ENCODE results near the gene ZDHHC1.

Gene ZDHHC1

DNA sequence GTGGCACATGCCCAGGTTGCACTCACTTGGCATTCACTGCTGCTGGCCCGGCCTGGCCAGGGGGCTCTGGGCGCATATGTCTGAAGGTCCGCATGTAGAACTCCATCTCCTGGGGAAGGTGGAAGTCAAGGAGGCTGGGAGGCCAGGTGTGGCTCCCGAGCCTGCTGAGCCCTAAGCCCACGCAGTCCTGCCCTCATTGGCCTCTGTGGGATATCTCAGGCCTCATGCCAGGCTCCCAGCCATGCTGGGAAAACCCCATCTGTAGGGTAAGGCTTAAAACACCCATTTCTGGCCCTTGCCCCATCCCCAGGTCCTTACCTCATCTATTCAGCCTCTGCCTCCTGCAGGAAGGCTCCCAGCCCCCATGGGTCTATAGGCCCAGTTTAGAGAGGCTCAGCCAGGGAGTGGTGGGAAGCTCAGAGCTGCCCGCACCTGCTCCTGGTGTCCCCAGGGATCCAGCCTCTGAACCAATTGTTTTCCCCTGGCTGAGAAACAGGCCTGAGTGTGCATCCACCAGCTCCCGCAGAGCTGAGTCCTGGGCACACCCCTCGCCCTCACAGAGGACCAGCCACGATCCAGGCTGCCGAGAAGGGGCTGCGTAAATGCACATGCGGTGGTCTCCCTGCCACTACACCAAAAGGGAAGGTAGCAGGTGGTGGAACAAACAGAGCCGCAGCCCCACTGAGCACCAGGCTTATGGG is 20.7 kb downstream of the ZDHHC1 start:
- H3K4me1 ChIP-seq (ENCODE audit: insufficient read depth, low read length): peaks cover 63% of the 10 kb centered on the region
- peaks cover 0 to 11% of the 10 kb centered on the region in 2 donors for H3K27me3 ChIP-seq (ENCODE audit: control insufficient read depth in 1 of 2, insufficient read depth in 2 of 2, low read length in 2 of 2)
- H3K9ac ChIP-seq (ENCODE audit: low read length): no peak overlapping the region
- H3K36me3 ChIP-seq (ENCODE audit: insufficient read depth, low read length): no peaks in the 10 kb centered on the region
- no peak overlapping the region for H3K4me3 ChIP-seq (ENCODE audit: low read depth in 1 of 2, low read length in 2 of 2)
- H3K9me3 ChIP-seq (ENCODE audit: low read length): no peaks in the 10 kb centered on the region
- no peak overlapping the region for H3K27ac ChIP-seq (ENCODE audit: low read depth, low read length)

- H3K4me3 ChIP-seq (ENCODE audit: low read depth in 1 of 2, low read length in 2 of 2): no peak overlapping the region
- peaks cover 0 to 11% of the 10 kb centered on the region in 2 donors for H3K27me3 ChIP-seq (ENCODE audit: control insufficient read depth in 1 of 2, insufficient read depth in 2 of 2, low read length in 2 of 2)
- no peak overlapping the region for H3K27ac ChIP-seq (ENCODE audit: low read depth, low read length)
- H3K9me3 ChIP-seq (ENCODE audit: low read length): no peaks in the 10 kb centered on the region
- peaks cover 64% of the 10 kb centered on the region for H3K4me1 ChIP-seq (ENCODE audit: insufficient read depth, low read length)
- H3K9ac ChIP-seq (ENCODE audit: low read length): no peak overlapping the region
- no peaks in the 10 kb centered on the region for H3K36me3 ChIP-seq (ENCODE audit: insufficient read depth, low read length)
These were observed 21.2 kb downstream of the ZDHHC1 start for GRCh38 chr16:67395105-67395457.

- H3K9ac ChIP-seq (ENCODE audit: low read length): no peak overlapping the region
- H3K9me3 ChIP-seq (ENCODE audit: low read length): no peaks in the 10 kb centered on the region
- peak overlapping the region; percentile 52 for H3K27ac ChIP-seq (ENCODE audit: low read depth, low read length)
- H3K36me3 ChIP-seq (ENCODE audit: insufficient read depth, low read length): no peaks in the 10 kb centered on the region
- peak overlapping the region in 1 of 2 donors; percentile 56 for H3K4me3 ChIP-seq (ENCODE audit: low read depth in 1 of 2, low read length in 2 of 2)
- H3K27me3 ChIP-seq (ENCODE audit: control insufficient read depth in 1 of 2, insufficient read depth in 2 of 2, low read length in 2 of 2): peaks cover 0 to 11% of the 10 kb centered on the region in 2 donors
- H3K4me1 ChIP-seq (ENCODE audit: insufficient read depth, low read length): peaks cover 68% of the 10 kb centered on the region
These were observed 21.8 kb downstream of the ZDHHC1 start for GRCh38 chr16:67394155-67395104.

DNA sequence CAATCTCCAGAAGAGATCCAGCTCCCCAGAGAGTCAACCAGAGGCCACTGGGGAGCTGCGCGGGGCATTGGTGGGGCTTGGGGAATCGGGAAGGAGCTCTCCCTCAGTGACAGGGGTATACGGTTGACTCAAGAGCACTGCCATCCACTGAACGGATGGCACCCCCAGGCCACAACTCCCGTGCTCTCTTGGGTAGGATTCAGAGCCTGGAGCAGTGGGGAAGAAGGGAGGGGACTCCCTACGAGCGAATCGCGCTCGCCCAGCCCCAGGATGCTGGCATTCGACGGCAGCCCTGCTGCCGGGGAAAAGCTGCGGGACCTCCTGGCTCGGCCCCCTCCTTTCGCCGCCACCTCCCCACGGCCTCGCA is 22.5 kb downstream of the ZDHHC1 start:
- Histone ChIP-seq H3K9me3 (ENCODE audit: low read length) (no peaks in the 10 kb centered on the region), H3K36me3 (ENCODE audit: insufficient read depth, low read length) (no peaks in the 10 kb centered on the region), H3K4me1 (ENCODE audit: insufficient read depth, low read length) (peaks cover 61% of the 10 kb centered on the region), H3K27me3 (ENCODE audit: control insufficient read depth in 1 of 2, insufficient read depth in 2 of 2, low read length in 2 of 2) (peaks cover 0 to 11% of the 10 kb centered on the region in 2 donors), H3K9ac (ENCODE audit: low read length) (no peak overlapping the region), H3K27ac (ENCODE audit: low read depth, low read length) (peak overlapping the region; percentile 52), H3K4me3 (ENCODE audit: low read depth in 1 of 2, low read length in 2 of 2) (peak overlapping the region; percentile 25 to 56)

- Histone ChIP-seq H3K4me3 (ENCODE audit: low read depth in 1 of 2, low read length in 2 of 2) (peak within 1 kb of the TSS; percentile 25 to 81), H3K27me3 (ENCODE audit: control insufficient read depth in 1 of 2, insufficient read depth in 2 of 2, low read length in 2 of 2) (peaks cover 0 to 11% of the 10 kb centered on the region in 2 donors), H3K9ac (ENCODE audit: low read length) (peak within 1 kb of the TSS; percentile 42), H3K27ac (ENCODE audit: low read depth, low read length) (peak within 1 kb of the TSS; percentile 52), H3K4me1 (ENCODE audit: insufficient read depth, low read length) (peaks cover 59% of the 10 kb centered on the region), H3K9me3 (ENCODE audit: low read length) (no peaks in the 10 kb centered on the region), H3K36me3 (ENCODE audit: insufficient read depth, low read length) (no peaks in the 10 kb centered on the region)
These were observed 23.0 kb downstream of the ZDHHC1 start, which contains the start of gene TPPP3 for GRCh38 chr16:67393111-67393787. TSS of gene TPPP3 (minus strand) at chr16:67393498. CDS start at chr16:67391111, 2,387 bp downstream.

DNA sequence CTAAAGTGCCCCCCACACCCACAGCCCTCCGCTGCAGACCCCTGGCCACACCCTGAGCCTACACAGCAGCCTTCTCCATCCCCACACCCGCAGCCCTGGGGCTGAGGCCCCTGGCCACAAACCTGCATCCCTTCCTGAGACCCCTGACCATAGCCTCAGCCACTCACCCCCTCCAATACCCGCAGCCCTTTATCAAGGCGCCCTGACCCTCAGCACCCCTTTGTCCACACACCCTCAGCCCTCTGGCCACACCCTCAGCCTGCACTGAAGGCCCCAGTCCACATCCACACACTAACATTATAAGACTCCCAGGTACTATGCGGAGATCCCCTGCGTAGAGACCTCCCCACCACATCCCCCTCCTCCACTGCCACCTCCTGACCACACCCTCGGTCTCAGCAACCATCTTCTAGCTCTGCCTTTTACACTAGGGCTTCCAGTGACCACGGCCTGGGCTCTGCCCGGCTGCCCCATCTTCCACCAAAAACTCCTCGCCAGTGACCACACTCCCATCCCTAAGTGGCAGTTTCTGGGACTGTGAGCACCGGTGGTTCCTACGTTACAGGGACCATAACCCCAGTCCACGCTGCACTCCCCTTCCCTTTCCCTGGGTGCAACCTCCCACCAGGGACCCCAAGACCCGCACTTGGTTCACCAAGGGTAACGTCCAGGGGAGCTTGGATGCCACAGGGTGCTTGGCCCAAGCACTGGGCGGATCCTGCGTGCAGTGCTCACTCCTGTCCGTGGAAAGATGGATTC is 23.8 kb downstream of the ZDHHC1 start:
- Histone ChIP-seq H3K27me3 (ENCODE audit: control insufficient read depth in 1 of 2, insufficient read depth in 2 of 2, low read length in 2 of 2) (peaks cover 0 to 11% of the 10 kb centered on the region in 2 donors), H3K4me3 (ENCODE audit: low read depth in 1 of 2, low read length in 2 of 2) (peak overlapping the region; percentile 25 to 81), H3K9me3 (ENCODE audit: low read length) (no peaks in the 10 kb centered on the region), H3K36me3 (ENCODE audit: insufficient read depth, low read length) (no peaks in the 10 kb centered on the region), H3K27ac (ENCODE audit: low read depth, low read length) (peak overlapping the region; percentile 49), H3K9ac (ENCODE audit: low read length) (peak overlapping the region; percentile 42), H3K4me1 (ENCODE audit: insufficient read depth, low read length) (peaks cover 58% of the 10 kb centered on the region)

DNA sequence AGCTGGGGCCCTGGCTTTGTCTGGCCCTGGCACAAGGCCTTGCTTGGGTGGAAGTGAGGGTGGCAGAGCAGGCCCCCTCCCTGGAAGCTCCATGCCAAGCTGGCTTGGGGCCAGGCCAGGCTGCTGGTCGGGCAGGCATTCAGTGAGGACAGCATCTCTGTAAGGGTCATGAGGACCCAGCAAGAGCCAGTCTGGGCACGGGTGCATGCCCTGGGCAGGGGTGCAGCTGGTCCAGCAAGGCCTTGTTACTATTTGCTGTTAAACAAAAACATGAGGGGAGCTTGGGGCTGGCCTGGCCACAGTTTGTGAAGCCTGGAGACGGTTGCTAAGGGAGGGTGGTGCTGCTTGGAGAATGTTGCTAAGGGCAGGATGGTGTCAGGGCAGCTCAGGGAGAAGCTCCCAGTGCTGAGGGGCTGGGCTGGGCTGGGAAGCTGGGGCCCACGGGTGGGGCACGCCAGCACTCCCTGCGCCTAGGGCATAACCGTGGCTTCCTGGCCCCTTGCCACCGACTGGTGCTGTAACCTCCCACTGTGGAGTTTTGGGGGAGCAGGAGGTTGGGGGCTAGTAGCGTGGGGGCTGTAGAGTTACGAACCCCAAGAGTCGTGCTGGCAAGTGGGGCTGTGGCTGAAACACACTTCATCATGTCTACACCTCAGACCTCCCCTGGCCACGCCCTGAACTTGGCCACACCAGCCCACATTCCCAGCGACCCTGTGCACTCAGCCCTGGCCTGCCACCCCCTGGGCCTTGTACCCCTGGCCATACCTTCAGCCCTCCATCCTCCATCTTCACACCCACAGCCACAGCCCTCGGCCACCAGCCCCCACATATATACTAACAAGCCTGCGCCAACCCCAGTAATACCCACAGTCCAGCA is 24.6 kb downstream of the ZDHHC1 start:
- Histone ChIP-seq H3K4me1 (ENCODE audit: insufficient read depth, low read length) (peaks cover 50% of the 10 kb centered on the region), H3K36me3 (ENCODE audit: insufficient read depth, low read length) (no peaks in the 10 kb centered on the region), H3K9me3 (ENCODE audit: low read length) (no peaks in the 10 kb centered on the region), H3K9ac (ENCODE audit: low read length) (no peak overlapping the region), H3K27me3 (ENCODE audit: control insufficient read depth in 1 of 2, insufficient read depth in 2 of 2, low read length in 2 of 2) (peaks cover 0 to 11% of the 10 kb centered on the region in 2 donors), H3K4me3 (ENCODE audit: low read depth in 1 of 2, low read length in 2 of 2) (peak overlapping the region; percentile 25 to 81), H3K27ac (ENCODE audit: low read depth, low read length) (no peak overlapping the region)

GRCh38 chr16:67390816-67391423 is 25.4 kb downstream of the ZDHHC1 start:
- H3K4me1 ChIP-seq (ENCODE audit: insufficient read depth, low read length): peaks cover 44% of the 10 kb centered on the region
- no peaks in the 10 kb centered on the region for H3K36me3 ChIP-seq (ENCODE audit: insufficient read depth, low read length)
- no peak overlapping the region for H3K4me3 ChIP-seq (ENCODE audit: low read depth in 1 of 2, low read length in 2 of 2)
- no peak overlapping the region for H3K9ac ChIP-seq (ENCODE audit: low read length)
- no peaks in the 10 kb centered on the region for H3K9me3 ChIP-seq (ENCODE audit: low read length)
- peaks cover 0 to 11% of the 10 kb centered on the region in 2 donors for H3K27me3 ChIP-seq (ENCODE audit: control insufficient read depth in 1 of 2, insufficient read depth in 2 of 2, low read length in 2 of 2)
- H3K27ac ChIP-seq (ENCODE audit: low read depth, low read length): no peak overlapping the region

DNA sequence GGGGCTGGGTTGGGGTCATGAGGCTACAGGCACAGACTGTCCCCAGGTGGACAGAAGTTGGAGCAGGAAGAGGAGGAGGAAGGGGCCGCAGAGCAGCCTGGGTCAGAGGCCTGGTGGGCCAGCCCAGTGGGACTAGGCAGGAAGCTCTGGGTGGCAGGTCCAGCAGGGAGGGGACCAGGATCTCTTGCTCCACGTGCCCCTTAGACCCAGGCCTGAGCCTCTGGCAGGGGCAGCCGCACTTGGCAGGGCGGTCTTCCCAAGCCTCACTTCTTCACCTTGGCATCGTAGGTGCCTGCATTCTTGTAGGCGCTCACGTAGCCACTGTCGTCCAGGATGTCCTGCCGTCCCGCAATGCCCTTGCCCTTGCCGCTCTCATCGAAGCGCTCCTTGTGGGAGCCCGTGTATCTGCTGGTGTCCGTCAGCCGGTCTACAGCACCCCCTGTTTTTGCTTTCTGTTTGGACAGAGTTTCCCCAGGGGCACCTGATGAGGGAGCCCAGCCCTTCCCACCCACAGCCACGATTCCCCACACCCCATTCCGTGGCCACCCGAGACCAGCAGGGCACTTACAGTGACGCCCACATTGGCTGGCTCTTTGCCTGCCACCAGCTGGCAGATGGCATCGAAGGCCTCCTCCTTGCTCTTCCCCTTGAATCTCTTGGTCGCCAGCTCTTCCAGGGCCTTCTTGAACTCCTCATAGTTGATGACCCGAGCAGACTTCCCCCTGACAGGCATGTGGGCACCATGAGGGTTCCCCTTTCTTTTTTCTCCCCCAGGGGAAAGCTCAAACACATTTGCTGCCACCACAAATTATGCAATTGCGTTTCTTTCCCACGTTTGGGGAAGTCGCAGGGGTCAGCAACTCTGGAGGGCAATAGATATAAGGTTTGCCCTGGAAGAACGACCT is 26.1 kb downstream of the ZDHHC1 start:
- no peak overlapping the region for H3K9ac ChIP-seq (ENCODE audit: low read length)
- H3K27ac ChIP-seq (ENCODE audit: low read depth, low read length): no peak overlapping the region
- H3K36me3 ChIP-seq (ENCODE audit: insufficient read depth, low read length): no peaks in the 10 kb centered on the region
- H3K9me3 ChIP-seq (ENCODE audit: low read length): no peaks in the 10 kb centered on the region
- H3K4me1 ChIP-seq (ENCODE audit: insufficient read depth, low read length): peaks cover 37% of the 10 kb centered on the region
- no peak overlapping the region for H3K4me3 ChIP-seq (ENCODE audit: low read depth in 1 of 2, low read length in 2 of 2)
- peaks cover 0 to 11% of the 10 kb centered on the region in 2 donors for H3K27me3 ChIP-seq (ENCODE audit: control insufficient read depth in 1 of 2, insufficient read depth in 2 of 2, low read length in 2 of 2)

All from muscle layer of colon (tissue), 2 donors.